HG02938 (cell line): ENCODE results near the gene NOS1AP.
"Not testable (repeated sequence)": the region's sequence is repeated elsewhere in the genome, so short reads cannot be mapped to it uniquely, and the experiment has no call there.

ENCODE experiments used
- ATAC-seq: cut with Tn5 transposase; IDR thresholded peaks from one replicate; pipeline ENCODE4 v1.9.1; 2021; ENCODE audit warnings: mild to moderate bottlenecking, moderate library complexity; ENCODE audit not compliant: unreplicated experiment

NOS1AP gene

DNA sequence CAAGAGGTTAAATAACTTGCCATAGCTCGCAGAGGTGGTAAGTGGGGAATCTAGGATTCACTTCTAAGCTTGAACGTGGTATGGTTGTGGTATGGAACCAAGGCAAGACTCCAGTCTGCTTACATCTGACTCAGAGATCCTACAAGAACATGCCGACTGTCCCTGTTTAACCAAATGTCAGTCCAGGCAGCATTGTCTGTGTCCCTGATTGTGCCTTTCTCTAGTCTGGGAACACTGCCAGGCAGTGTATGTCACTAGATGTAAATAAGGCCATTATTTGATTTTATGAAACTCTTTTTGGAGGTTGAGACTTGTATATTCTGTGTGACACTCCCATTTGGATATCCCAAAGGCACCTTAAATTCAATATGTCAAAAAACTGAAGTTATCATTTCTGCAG, 96.0 kb downstream of the NOS1AP start:
- no peak for ATAC-seq

- no peak for ATAC-seq
Observed at GRCh38 chr1:162166917-162167615, 97.6 kb downstream of the NOS1AP start.

GRCh38 chr1:162168261-162168660, 98.8 kb downstream of the NOS1AP start:
- no peak for ATAC-seq

GRCh38 chr1:162169031-162169790, 99.7 kb downstream of the NOS1AP start:
- ATAC-seq = no peak

DNA sequence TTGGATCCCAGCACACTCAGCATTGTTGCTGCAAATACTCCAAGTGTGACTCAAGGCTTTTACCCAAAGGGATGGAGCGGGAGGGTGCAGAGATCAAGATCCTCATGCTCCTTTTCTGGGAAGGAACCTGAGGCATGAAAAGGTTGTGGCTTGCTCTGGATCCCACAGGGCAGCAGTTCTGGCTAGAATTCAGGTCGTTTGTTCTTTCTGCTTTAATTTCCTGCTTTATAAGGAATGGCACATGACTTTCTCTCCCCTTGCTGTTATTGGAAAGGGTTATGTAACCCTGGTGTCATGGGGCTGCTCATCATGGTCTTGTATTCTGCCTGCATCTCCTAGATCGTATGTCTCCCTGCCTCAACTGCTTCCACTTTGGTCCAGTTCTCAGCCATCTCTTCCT, 101.6 kb downstream of the NOS1AP start:
- no peak for ATAC-seq

- ATAC-seq = no peak
Observed at GRCh38 chr1:162172311-162173102, 103.0 kb downstream of the NOS1AP start.

DNA sequence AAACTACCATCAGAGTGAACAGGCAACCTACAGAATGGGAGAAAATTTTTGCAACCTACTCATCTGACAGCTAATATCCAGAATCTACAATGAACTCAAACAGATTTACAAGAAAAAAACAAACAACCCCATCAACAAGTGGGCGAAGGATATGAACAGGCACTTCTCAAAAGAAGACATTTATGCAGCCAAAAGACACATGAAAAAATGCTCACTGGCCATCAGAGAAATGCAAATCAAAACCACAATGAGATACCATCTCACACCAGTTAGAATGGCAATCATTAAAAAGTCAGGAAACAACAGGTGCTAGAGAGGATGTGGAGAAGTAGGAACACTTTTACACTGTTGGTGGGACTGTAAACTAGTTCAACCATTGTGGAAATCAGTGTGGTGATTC, 104.1 kb downstream of the NOS1AP start:
- ATAC-seq = not testable (repeated sequence)

DNA sequence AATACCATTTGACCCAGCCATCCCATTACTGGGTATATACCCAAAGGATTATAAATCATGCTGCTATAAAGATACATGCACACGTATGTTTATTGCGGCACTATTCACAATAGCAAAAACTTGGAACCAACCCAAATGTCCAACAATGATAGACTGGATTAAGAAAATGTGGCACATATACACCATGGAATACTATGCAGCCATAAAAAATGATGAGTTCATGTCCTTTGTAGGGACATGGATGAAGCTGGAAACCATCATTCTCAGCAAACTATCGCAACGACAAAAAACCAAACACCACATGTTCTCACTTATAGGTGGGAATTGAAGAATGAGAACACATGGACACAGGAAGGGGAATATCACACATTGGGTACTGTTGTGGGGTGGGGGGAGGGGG, 104.5 kb downstream of the NOS1AP start:
- ATAC-seq = not testable (repeated sequence)

- ATAC-seq = no peak
Observed at GRCh38 chr1:162175379-162176081, 106.0 kb downstream of the NOS1AP start.

DNA sequence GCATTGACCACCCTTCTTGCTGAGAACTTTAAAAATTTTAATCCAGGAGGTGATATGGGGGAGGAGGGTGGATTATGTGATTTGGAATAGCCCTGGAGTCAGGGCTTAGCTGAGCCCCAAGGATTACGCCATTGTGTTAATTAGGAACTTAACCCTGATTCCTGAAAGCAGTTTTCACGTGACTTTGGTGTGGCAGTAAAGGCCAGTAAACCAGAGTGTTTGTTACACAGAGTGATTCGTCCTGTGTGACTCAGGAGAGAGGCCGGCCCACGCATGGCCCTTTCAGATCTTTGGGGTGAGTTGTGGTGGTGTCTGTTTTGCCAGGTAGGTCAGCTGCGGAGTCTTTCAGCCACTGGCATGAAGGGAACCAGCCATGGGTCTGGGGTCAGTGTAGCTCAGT, 107.6 kb downstream of the NOS1AP start:
- no peak for ATAC-seq

DNA sequence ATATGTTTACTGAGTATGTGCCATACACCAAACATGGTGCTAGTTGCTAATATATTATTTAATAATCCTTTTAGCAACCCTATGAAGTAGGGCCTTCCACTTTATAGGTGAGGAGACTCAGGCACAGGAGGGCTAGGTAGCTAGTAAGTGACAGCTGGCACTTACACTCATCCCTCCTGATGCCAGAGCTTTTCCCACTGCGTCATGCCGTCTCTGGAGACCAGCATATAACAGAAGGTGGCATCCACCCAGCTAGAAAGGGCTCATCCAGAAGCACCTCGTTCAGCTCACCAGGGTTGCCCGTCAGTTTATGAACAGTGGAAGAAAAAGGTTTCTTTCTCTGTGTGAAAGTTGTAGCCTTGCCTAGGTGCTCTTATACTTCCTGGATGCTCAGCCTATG, 108.9 kb downstream of the NOS1AP start:
- no peak for ATAC-seq

- no peak for ATAC-seq
Observed at GRCh38 chr1:162179121-162179520, 109.6 kb downstream of the NOS1AP start.

DNA sequence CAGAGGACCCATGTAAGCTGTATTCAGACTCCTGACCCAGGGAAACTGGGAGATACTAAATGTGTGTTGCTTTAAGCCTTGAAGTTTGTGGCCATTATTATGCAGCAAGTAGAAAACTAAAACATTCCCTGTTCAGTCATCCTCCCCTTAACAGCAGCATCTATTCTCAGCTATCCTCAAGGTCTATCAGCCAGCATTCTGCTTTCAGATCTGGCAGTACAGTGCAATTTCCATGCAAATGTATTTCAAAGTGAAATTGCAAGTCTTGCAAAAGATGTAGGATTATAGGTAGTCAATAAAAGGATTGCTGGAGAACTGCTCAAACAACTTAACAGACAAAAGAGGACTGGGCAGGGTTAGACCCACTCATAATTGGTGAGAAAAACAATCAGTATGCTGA, 111.3 kb downstream of the NOS1AP start:
- ATAC-seq = no peak

DNA sequence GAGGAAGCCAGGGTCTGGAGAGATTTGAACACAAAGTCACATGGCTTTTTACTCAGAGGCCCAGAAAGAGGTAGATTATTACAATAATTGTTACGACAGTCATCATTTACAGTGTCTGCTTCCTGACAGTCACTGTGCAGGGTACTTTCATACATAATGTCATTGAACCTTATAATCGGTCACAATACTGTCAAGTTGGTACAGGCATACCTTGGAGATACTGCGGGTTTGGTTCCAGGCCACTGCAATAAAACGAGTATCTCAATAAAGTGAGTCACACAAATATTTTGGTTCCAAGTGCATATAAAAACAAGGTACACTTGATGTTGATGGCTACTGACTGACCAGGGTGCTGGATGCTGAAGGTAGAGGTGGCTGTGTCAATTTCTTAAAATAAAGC, 112.6 kb downstream of the NOS1AP start:
- ATAC-seq = no peak

DNA sequence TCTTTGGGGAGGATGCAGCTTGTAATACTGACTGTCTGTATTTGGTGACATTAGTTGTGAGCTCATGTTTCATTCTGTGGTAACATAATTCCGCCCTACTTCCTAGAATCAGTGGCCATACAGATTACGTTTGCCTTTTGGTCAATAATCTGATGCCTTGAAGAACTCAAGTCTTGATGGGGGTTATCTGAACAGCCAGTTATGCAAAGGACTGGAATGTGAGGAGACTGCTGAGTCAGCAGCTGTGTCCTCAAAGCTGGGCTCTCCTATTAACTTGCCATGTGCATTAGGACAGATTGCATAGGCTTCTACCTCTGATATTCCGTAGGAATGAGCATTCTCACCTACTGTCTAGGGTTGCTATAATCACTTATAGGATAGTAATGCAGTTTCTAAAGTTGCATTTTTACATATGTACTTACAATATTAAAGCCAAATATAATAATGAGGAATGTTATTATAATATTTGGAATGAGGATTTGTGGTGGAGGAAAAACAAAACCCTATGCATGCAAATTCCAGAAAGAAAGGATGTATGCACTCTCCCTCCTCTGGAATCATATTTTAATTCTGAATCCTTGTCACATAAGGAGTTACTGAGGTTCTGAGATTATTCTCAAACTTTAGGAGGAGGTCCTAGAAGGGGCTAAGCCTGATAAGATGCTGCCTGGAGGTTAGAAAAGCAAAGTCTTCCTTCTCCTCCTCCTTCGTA, 116.0 kb downstream of the NOS1AP start:
- ATAC-seq = no peak

DNA sequence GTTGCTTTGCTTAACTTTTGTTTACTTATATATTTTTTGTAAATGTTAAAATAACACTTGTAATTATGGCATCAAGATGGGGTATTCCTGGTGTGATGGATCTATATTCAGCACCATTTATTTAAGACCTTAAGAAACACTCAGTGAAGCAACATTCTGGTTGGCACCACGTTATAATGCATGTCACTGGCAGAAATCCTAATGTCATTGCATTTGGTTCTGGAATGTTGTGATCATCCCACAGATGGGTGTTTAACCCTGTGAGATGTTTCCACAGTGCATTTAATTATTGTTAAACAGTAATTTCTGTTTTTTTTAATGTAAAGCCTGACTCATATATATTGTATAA, 116.5 kb downstream of the NOS1AP start:
- ATAC-seq = no peak

DNA sequence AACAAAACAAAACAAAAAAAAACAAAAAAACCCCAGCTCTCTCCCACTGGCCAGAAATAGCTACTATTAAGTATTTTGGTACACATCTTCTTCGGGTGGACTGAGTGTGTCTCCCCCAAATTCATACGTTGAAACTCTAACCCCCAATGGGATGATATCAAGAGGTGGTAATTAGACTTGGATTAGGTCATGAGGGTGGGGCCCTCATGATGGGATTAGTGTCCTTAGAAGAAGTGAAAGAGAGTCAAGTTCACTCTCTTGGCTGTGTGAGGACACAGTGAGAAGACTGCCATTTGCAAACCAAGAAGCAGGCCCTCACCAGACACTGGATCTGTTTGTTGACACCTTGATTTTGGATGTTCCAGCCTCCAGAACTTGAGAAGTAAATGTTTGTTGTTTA, 116.9 kb downstream of the NOS1AP start:
- ATAC-seq = no peak

- no peak for ATAC-seq
Observed at GRCh38 chr1:162187687-162188276, 118.3 kb downstream of the NOS1AP start.

DNA sequence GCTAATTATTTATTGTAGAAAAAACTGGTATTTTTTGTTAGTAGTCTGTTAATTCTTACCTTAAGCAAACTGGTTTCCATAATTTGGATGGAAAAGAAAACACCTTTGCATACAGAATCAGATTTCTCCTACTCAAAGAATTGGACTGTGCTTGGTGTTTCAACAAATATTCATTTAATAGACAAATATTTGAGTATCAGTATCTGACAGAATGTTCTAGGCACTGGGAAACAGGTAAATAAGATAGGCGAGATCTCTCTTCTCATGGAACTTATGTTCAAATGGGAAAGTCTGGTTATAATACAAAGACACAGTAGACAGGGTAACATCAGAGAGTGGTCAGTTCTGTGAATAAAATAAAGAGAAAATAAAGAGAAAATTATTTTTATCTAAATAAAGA, 119.9 kb downstream of the NOS1AP start:
- no peak for ATAC-seq
